Measurements from ENCODE around the gene TFEB. TPM values are rescaled to one million over a fixed set of nuclear protein-coding genes. Genes with fewer than 3 reads are reported as not detected.

The TFEB gene
- polyA plus RNA-seq, 1 experiment: 3.9 TPM

DNA sequence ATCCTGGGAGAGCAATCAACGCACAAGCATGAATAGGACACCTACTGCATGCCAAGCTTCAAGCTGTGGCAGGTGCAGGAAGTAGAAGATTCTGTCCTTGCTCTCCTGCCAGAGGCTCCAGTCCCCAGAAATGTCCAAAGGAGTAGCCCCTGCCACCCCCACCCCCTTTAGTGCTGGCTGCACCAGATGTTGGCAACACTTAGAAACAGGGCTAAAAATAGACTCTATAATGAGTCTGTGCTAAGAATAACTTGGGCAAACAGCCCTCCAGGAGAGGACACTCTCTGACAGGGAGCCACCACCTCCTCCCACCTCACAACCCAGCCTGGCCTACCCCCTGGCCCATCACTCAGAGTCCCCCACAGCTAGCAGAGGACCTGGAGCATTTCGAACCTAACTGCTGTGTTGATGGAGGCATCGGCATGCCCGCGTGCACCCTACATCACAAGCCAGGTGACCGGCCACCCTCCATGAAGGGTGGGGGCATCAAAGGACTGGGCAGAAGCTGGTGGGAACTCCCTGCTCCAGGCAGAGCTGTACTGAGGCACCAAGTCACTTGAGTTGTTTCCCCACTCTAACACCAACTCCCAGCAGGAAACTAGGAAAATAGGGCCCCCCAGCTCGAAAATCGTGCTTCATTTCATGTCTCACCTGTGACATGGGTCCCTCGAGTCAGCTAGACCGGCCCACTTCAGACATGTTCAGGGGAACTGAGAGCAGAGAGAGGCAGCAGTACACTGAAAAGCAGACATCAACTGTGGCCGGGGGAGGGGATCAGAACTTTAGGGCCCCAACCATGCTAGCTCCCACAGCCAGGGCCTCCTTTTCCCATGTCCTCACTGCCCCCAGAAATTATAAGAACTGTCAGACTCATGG lies 18.7 kb downstream of the TFEB start:
- Histone ChIP-seq H3K27ac (ENCODE audit: low read depth, low read length) (no peak overlapping the region), H3K27me3 (ENCODE audit: control insufficient read depth, insufficient read depth, low read length) (no peaks in the 10 kb centered on the region), H3K4me3 (ENCODE audit: low read depth, low read length) (no peak overlapping the region), H3K9me3 (ENCODE audit: control insufficient read depth, insufficient read depth, low read length) (no peaks in the 10 kb centered on the region; the same call in 1 of the 2 replicates)
- TF ChIP-seq, protein P1, sequence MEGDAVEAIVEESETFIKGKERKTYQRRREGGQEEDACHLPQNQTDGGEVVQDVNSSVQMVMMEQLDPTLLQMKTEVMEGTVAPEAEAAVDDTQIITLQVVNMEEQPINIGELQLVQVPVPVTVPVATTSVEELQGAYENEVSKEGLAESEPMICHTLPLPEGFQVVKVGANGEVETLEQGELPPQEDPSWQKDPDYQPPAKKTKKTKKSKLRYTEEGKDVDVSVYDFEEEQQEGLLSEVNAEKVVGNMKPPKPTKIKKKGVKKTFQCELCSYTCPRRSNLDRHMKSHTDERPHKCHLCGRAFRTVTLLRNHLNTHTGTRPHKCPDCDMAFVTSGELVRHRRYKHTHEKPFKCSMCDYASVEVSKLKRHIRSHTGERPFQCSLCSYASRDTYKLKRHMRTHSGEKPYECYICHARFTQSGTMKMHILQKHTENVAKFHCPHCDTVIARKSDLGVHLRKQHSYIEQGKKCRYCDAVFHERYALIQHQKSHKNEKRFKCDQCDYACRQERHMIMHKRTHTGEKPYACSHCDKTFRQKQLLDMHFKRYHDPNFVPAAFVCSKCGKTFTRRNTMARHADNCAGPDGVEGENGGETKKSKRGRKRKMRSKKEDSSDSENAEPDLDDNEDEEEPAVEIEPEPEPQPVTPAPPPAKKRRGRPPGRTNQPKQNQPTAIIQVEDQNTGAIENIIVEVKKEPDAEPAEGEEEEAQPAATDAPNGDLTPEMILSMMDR (IDR thresholded peaks at IDR 0.05; ENCODE audit: low read depth, low read length): no peak
- ChIA-PET CTCF (interaction anchor here (0.6 to 3.0 kb wide), 6 partner anchors 11 to 514 kb away, joined by 3 to 16 read pairs (median 4); no protein-coding TSS in a partner anchor), POLR2A (interaction anchor here (1.8 kb wide), 1 partner anchor 18 kb away, joined by 4 read pairs; no protein-coding TSS in a partner anchor)
- no peak for DNase-seq (ENCODE audit: low read depth, low spot score)

DNA sequence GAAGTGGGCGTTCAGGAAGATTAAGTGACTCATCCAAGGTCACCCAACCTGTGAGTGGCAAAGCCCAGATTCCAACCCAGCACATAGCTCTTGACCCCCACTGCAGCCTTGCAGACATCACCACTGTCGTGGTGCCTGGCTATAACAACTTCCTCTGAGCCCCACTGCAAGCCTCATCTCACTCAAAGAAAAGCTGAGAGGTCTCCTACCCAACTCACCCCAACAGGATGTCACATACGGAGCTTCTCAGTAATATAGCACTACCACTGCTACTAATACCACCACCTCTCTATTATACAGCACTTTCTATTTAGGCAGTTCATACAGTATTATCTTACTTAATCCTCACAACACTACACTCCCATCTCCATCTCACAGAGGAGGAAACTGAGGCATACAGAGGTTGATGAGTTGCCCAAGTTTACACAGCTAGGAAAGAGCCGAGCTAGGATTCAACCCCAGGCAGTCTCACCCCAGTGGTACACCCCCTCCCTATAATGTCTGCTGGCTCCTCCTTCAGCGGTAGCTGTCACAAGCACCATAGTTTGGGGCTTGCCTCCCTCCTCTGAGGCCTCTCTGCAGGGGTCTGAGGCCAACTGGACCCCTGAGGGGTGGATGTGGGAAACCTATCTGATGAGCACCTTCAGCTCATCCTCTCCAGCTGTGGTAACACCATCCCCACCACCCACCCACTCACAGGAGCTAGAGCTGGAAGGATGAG lies 19.5 kb downstream of the TFEB start:
- Histone ChIP-seq H3K27ac (ENCODE audit: low read depth, low read length) (no peak overlapping the region), H3K4me3 (ENCODE audit: low read depth, low read length) (no peak overlapping the region), H3K9me3 (ENCODE audit: control insufficient read depth, insufficient read depth, low read length) (no peaks in the 10 kb centered on the region; the same call in 1 of the 2 replicates), H3K27me3 (ENCODE audit: control insufficient read depth, insufficient read depth, low read length) (no peaks in the 10 kb centered on the region)
- TF ChIP-seq, protein P1 (IDR thresholded peaks at IDR 0.05; ENCODE audit: low read depth, low read length): no peak
- CTCF ChIA-PET: interaction anchor here (1.6 to 3.0 kb wide), 3 partner anchors 10 to 59 kb away, joined by 3 to 16 read pairs (median 4); no protein-coding TSS in a partner anchor
- POLR2A ChIA-PET: interaction anchor here (1.8 kb wide), 1 partner anchor 18 kb away, joined by 4 read pairs; no protein-coding TSS in a partner anchor
- DNase-seq (ENCODE audit: low read depth, low spot score): no peak

DNA sequence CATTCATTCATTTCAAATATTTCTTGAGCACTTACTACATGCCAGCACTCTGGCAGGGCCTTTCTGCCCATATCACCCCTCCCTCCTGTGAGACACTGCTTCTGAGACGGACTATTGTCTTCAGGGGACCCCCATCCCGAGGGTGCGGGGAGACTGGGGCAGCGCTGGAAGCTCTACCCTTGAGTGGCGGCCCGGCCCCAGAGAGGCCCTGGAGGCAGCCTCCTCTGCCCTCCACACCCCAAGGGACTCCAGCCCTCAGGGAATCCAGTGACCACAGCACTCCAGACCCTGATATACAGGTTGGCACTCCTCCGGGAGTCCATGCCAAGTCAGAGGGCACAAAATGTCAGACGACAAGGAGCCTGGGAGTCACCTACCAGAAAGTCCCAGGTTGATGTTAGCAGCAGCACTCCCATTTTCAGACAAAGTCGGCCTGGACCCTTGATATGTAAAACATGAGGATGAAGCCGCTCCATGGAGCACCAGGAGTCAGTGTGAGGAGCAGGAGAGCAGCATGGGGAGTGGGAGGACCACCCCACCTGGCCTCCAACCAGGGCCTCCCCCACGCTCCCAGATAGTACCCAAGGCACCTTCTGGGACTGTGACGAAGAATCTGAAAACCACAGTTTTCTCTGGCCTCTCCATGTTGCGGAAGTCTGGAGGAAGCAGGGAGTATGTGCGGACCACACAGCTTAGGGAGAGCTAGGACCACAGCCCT lies 20.7 kb downstream of the TFEB start:
- DNase-seq (ENCODE audit: low read depth, low spot score): no peak
- ChIA-PET CTCF (interaction anchor here (3.0 kb wide), 1 partner anchor 9 kb away, joined by 16 read pairs; no protein-coding TSS in a partner anchor), POLR2A (interaction anchor here (1.8 kb wide), 1 partner anchor 20 kb away, joined by 4 read pairs; no protein-coding TSS in a partner anchor)
- TF ChIP-seq, protein P1 (IDR thresholded peaks at IDR 0.05; ENCODE audit: low read depth, low read length): no peak
- Histone ChIP-seq H3K27me3 (ENCODE audit: control insufficient read depth, insufficient read depth, low read length) (no peaks in the 10 kb centered on the region), H3K27ac (ENCODE audit: low read depth, low read length) (no peak overlapping the region), H3K4me3 (ENCODE audit: low read depth, low read length) (no peak overlapping the region), H3K9me3 (ENCODE audit: control insufficient read depth, insufficient read depth, low read length) (no peaks in the 10 kb centered on the region; the same call in 1 of the 2 replicates)

DNA sequence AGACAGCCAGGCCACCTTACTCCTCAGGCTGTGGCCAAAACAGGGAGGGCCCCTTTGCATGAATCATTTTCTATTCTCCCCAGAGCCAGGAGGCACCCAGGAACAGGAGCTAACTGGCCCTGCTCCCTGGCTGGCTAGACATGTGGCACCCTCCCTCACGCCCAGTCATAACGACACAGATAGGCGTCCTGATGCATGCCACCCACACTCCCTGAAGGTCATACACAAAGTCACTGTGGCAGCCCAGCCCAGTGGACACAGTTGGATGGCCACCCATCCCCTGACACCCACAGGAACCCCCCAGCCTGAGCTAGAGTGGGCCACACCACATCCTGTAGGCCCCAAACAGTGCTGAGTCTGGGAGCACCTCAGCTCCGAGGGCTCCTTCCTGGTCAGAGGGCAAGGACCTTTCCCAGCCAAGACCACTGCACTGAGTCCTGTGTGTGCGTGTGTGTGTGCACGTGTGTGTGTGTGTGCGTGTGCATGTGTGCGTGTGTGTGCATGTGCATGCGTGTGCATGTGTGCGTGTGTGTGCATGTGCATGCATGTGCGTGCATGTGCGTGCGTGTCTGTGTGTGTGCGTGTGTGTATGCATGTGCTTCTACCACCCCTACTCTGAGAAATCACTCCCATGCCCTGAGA lies 21.6 kb downstream of the TFEB start:
- DNase-seq (ENCODE audit: low read depth, low spot score): no peak
- Histone ChIP-seq H3K27ac (ENCODE audit: low read depth, low read length) (no peak overlapping the region), H3K4me3 (ENCODE audit: low read depth, low read length) (no peak overlapping the region), H3K27me3 (ENCODE audit: control insufficient read depth, insufficient read depth, low read length) (no peaks in the 10 kb centered on the region), H3K9me3 (ENCODE audit: control insufficient read depth, insufficient read depth, low read length) (no peaks in the 10 kb centered on the region; the same call in 1 of the 2 replicates)
- CTCF ChIA-PET: no interaction called here
- TF ChIP-seq, protein P1 (IDR thresholded peaks at IDR 0.05; ENCODE audit: low read depth, low read length): no peak
- POLR2A ChIA-PET: interaction anchor here (0.6 to 1.4 kb wide), 3 partner anchors 10 to 83 kb away, joined by 3 read pairs; no protein-coding TSS in a partner anchor
